Left ventricle myocardium inferior (tissue), 1 donor: ENCODE measurements around the gene FNIP1. TPM values are rescaled to one million over a fixed set of nuclear protein-coding genes. Genes with fewer than 3 reads are reported as not detected.
A peak's percentile ranks its signal among the peaks of the same experiment; 100 is the strongest.

Source experiments
- DNase-seq: peaks from one replicate; pipeline ENCODE4 v3.0.0-alpha.2; 2020
- H3K27ac ChIP-seq: fragments of 200-600 bp; replicated peaks from 2 replicates; pipeline ENCODE4 v1.8.0; 2021
- H3K27me3 ChIP-seq: fragments of 200-600 bp; 2 replicates; pipeline ENCODE4 v1.8.0; 2021; ENCODE audit warnings: low read depth
- H3K36me3 ChIP-seq: fragments of 200-600 bp; 2 replicates; pipeline ENCODE4 v1.8.0; 2021
- H3K4me1 ChIP-seq: fragments of 200-600 bp; 2 replicates; pipeline ENCODE4 v1.8.0; 2021
- H3K4me3 ChIP-seq: fragments of 200-600 bp; 2 replicates; pipeline ENCODE4 v1.8.0; 2021; ENCODE audit warnings: mild to moderate bottlenecking, moderate library complexity
- H3K9me3 ChIP-seq: fragments of 200-600 bp; replicated peaks from 2 replicates; pipeline ENCODE4 v1.8.0; 2021
- intact Hi-C: fragments of 100-400 bp; cut with micrococcal nuclease; formaldehyde crosslinking; loops from one replicate; pipeline ENCODE4 v1.11.0; 2022
- total RNA-seq: library from RNA; stranded (reverse); fragmentation: NEBNext Ultra II Directional; extraction: Animal tissue kit (Norgen Biotek cat#: 25700); gene quantifications from one replicate; pipeline ENCODE4 v1.2.1, GENCODE V29; 2021
- TF ChIP-seq, protein P1 (sequence below): fragments of 200-600 bp; IDR thresholded peaks from 2 replicates; pipeline ENCODE4 v1.8.0; 2021; ENCODE audit warnings: antibody characterized with exemption, mild to moderate bottlenecking, borderline replicate concordance
- donor health status: DM: no; HTN: yes; CAD: no; lungs with severe emphysema.

Gene FNIP1
- total RNA-seq, 1 donor from 2014 or later, result 30.6 TPM

DNA sequence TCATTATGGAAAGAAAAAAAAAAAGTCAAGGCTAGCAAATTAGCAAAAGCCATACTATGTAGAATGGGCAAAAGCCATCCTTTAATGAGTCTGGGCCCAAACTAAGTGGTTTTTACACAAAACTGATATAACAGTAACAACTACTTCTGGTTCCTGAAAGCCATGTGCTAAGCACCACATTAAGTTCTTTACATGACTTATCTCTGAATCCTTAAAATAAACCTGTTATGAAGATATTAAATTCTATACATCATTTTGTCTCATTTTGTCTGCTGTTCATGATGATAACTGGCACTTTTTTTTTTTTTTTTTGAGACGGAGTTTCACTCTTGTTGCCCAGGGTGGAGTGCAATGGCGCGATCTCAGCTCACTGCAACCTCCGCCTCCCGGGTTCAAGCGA is 5.0 kb downstream of the FNIP1 start:
- TF ChIP-seq, protein P1, sequence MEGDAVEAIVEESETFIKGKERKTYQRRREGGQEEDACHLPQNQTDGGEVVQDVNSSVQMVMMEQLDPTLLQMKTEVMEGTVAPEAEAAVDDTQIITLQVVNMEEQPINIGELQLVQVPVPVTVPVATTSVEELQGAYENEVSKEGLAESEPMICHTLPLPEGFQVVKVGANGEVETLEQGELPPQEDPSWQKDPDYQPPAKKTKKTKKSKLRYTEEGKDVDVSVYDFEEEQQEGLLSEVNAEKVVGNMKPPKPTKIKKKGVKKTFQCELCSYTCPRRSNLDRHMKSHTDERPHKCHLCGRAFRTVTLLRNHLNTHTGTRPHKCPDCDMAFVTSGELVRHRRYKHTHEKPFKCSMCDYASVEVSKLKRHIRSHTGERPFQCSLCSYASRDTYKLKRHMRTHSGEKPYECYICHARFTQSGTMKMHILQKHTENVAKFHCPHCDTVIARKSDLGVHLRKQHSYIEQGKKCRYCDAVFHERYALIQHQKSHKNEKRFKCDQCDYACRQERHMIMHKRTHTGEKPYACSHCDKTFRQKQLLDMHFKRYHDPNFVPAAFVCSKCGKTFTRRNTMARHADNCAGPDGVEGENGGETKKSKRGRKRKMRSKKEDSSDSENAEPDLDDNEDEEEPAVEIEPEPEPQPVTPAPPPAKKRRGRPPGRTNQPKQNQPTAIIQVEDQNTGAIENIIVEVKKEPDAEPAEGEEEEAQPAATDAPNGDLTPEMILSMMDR, result no peak
- H3K4me3 ChIP-seq, result no peak overlapping the region
- intact Hi-C loops, result no loop called here
- H3K36me3 ChIP-seq, result no peaks in the 10 kb centered on the region
- H3K4me1 ChIP-seq, result peaks cover 95% of the 10 kb centered on the region
- DNase-seq, result no peak
- no peaks in the 10 kb centered on the region for H3K9me3 ChIP-seq
- H3K27me3 ChIP-seq, result no peaks in the 10 kb centered on the region
- H3K27ac ChIP-seq, result no peak overlapping the region

DNA sequence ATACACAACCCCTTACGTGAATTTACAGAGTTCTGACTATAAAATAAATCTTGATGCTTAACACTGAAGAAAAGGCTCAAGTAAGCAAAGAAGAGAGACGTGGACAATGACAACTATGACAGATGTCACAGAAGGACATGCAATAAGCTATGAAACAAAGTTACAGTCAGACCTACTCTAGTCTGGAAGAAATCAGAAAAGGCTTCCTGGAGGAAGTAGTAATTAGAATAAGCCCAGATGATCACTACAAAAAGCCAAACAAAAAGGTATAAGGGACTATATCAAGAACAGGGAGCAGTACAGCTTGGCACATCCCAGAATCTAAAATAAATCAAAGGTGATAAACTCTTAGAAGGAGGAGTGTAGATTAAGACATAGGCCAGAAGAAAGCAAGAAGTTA is 6.3 kb downstream of the FNIP1 start:
- Histone ChIP-seq H3K4me3 (no peak overlapping the region), H3K4me1 (peaks cover 96% of the 10 kb centered on the region), H3K36me3 (no peaks in the 10 kb centered on the region), H3K27me3 (no peaks in the 10 kb centered on the region), H3K27ac (no peak overlapping the region), H3K9me3 (no peaks in the 10 kb centered on the region)
- intact Hi-C loops, result no loop called here
- no peak for DNase-seq
- TF ChIP-seq, protein P1, result no peak

DNA sequence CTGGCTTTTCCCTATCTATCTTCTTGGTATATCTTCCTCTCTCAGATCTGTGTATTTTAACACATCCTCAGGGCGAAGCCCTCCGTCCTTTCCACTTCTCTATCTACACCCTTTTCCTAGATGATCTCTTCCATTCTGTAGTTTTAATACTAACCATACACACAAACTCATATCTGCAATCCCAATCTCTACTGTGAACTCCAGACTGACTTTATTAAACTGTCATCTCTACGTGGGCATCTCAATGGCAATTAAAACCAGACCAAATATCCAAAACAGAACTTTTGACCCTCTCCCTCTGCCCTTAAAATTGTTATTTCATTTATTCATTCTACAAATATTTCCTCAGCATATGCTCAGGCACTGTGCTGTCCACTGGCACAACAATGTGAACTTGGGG is 7.1 kb downstream of the FNIP1 start:
- Histone ChIP-seq H3K9me3 (no peaks in the 10 kb centered on the region), H3K27ac (no peak overlapping the region), H3K4me3 (no peak overlapping the region), H3K4me1 (peaks cover 92% of the 10 kb centered on the region), H3K36me3 (no peaks in the 10 kb centered on the region), H3K27me3 (no peaks in the 10 kb centered on the region)
- intact Hi-C loops, result no loop called here
- no peak for DNase-seq
- TF ChIP-seq, protein P1, result no peak

DNA sequence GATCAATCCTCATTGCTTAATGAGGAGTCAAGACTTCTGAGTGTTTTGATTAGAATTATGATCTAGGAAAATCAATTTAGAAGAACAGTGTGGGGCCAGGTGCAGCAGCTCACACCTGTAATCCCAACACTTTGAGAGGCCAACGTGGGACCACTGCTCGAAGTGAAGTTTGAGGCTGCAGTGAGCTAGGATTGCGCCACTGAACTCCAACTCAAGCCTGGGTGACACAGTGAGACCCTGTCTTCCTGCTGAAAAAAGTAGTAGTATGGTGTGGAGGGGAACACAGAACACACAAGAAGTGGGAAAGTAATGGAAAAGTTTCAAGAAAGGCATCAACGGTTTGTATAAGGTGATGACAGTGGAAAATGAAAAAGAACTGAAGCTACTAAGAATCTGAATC is 9.1 kb downstream of the FNIP1 start:
- no peak overlapping the region for H3K27ac ChIP-seq
- no peaks in the 10 kb centered on the region for H3K36me3 ChIP-seq
- TF ChIP-seq, protein P1, result no peak
- H3K4me3 ChIP-seq, result no peak overlapping the region
- no peak for DNase-seq
- intact Hi-C loops, result no loop called here
- H3K27me3 ChIP-seq, result no peaks in the 10 kb centered on the region
- no peaks in the 10 kb centered on the region for H3K9me3 ChIP-seq
- peaks cover 87% of the 10 kb centered on the region for H3K4me1 ChIP-seq

DNA sequence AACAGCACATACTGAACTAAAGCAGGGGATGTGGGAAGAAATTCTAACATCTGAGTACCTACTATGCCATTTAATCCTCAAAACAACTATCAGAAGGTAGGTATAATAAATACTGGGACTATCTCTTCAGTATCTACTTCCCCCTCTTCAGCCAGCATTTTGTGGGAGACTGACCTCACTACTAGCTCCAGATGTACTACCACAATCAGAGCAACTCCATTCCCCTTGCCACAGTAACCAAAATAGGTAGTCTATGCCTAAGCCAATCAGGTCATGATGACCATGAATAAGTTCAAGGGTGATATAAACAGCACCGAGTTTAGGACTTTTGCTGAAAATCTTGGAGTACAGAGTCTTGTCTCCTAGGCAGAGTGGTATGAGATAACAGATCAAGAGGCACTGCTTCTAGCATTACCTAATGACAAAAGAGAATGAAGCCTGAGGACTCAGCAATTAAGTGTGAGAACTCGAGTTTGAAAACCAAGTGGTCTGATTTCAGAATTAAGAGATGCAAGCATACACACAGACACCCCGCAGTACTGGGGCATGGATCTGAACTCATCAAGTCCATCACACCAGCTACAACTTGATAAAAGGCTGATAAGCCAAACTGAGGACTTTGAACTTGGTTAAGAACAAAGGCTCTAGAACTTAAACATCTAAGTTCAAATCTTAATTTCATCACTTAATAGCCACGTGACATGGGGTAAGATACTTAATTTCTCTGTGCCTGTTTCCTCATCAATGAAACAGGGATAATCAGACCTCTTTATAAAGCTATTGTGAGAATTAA is 9.7 kb downstream of the FNIP1 start:
- Histone ChIP-seq H3K4me3 (no peak overlapping the region), H3K4me1 (peaks cover 80% of the 10 kb centered on the region), H3K27ac (peak overlapping the region; percentile 6), H3K27me3 (no peaks in the 10 kb centered on the region), H3K9me3 (no peaks in the 10 kb centered on the region), H3K36me3 (no peaks in the 10 kb centered on the region)
- TF ChIP-seq, protein P1, result no peak
- intact Hi-C loops, result no loop called here
- no peak for DNase-seq
